ENCODE measurements around the gene KIF1A. TPM values are rescaled to one million over a fixed set of nuclear protein-coding genes. Genes with fewer than 3 reads are reported as not detected.

Gene KIF1A
- total RNA-seq, 1 experiment from 2014 or later = not detected

DNA sequence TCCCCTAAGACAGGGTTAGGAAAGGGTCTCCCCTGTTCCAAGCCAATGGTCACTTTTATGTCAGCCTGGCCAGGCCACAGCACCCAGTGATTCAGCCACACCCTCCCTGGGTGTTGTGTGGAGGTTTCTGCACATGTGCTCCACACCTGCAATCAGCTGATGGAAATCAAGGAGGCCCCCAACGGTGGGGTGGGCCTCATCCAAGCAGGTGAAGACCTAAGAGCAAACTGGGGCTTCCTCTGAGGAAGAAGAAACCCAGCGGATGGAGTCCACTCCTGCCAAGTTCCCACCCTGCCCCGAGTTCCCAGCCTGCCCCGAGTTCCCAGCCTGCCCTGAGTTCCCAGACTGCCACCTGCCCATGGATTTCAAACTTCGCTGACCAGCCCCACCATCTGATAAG lies 55.4 kb downstream of the KIF1A start:
- intact Hi-C loops (cut with micrococcal nuclease; ENCODE audit: unreplicated experiment) = no loop called here
- BruUV-seq (replicated peaks) = no TSS peak
- TF ChIP-seq, protein P1, sequence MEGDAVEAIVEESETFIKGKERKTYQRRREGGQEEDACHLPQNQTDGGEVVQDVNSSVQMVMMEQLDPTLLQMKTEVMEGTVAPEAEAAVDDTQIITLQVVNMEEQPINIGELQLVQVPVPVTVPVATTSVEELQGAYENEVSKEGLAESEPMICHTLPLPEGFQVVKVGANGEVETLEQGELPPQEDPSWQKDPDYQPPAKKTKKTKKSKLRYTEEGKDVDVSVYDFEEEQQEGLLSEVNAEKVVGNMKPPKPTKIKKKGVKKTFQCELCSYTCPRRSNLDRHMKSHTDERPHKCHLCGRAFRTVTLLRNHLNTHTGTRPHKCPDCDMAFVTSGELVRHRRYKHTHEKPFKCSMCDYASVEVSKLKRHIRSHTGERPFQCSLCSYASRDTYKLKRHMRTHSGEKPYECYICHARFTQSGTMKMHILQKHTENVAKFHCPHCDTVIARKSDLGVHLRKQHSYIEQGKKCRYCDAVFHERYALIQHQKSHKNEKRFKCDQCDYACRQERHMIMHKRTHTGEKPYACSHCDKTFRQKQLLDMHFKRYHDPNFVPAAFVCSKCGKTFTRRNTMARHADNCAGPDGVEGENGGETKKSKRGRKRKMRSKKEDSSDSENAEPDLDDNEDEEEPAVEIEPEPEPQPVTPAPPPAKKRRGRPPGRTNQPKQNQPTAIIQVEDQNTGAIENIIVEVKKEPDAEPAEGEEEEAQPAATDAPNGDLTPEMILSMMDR (conservative IDR thresholded peaks at IDR 0.05) = no peak
- no peak for TF ChIP-seq EZH2 (IDR thresholded peaks at IDR 0.05; ENCODE audit: low read depth)
- Histone ChIP-seq H3K9me2 (ENCODE audit: insufficient read depth) (no peaks in the 10 kb centered on the region), H3K27me3 (ENCODE audit: insufficient read depth, low read depth) (peaks cover 94% of the 10 kb centered on the region), H3K36me3 (ENCODE audit: low read depth) (no peaks in the 10 kb centered on the region), H3K27ac (no peak overlapping the region), H3K4me3 (no peak overlapping the region), H2AFZ (no peak overlapping the region), H3K4me1 (replicated peaks; ENCODE audit: insufficient read depth) (no peaks in the 10 kb centered on the region), H3K9me3 (ENCODE audit: insufficient read depth, low read depth) (no peaks in the 10 kb centered on the region), H3K79me2 (ENCODE audit: low read depth) (no peaks in the 10 kb centered on the region), H4K20me1 (ENCODE audit: insufficient read depth) (no peaks in the 10 kb centered on the region; the same call in 1 of the 2 replicates), H3F3A (ENCODE audit: insufficient read depth, low read depth) (no peaks in the 10 kb centered on the region), H3K4me2 (no peak overlapping the region)
- CTCF ChIA-PET = no interaction called here
- POLR2A ChIA-PET (ENCODE audit: unreplicated experiment) = no interaction called here
- DNase-seq = no peak

DNA sequence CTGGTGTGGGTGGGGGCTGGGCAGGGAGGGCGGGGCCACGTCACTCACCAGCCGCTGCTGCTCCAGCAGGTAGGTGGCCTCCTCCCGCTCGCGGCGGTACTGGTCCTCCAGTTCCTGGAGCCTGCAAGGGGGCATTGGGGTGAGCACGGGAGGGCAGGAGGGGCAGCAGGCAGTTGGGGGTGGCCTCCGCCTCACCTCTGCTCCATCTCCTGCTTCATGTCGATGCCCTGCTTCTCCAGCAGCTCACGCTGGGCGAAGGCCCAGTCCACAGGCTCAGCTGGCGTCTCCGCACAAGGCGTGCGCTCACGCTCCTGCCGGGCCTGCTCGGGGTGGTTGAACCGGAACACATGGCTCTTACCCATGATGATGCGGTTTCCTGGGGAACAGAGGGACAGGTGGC lies 57.0 kb downstream of the KIF1A start:
- no peak overlapping the region for H3K4me2 ChIP-seq
- CTCF ChIA-PET = no interaction called here
- no peak overlapping the region for H3K27ac ChIP-seq
- H3K9me3 ChIP-seq (ENCODE audit: insufficient read depth, low read depth) = no peaks in the 10 kb centered on the region
- H3K4me1 ChIP-seq (replicated peaks; ENCODE audit: insufficient read depth) = no peaks in the 10 kb centered on the region
- H2AFZ ChIP-seq = no peak overlapping the region
- no peaks in the 10 kb centered on the region for H3K79me2 ChIP-seq (ENCODE audit: low read depth)
- intact Hi-C loops (cut with micrococcal nuclease; ENCODE audit: unreplicated experiment) = no loop called here
- peaks cover 77% of the 10 kb centered on the region for H3K27me3 ChIP-seq (ENCODE audit: insufficient read depth, low read depth)
- H3F3A ChIP-seq (ENCODE audit: insufficient read depth, low read depth) = no peaks in the 10 kb centered on the region
- no peak for TF ChIP-seq EZH2 (IDR thresholded peaks at IDR 0.05; ENCODE audit: low read depth)
- TF ChIP-seq, protein P1 (conservative IDR thresholded peaks at IDR 0.05) = no peak
- H3K36me3 ChIP-seq (ENCODE audit: low read depth) = no peaks in the 10 kb centered on the region
- H4K20me1 ChIP-seq (ENCODE audit: insufficient read depth) = no peaks in the 10 kb centered on the region; the same call in 1 of the 2 replicates
- no peak for DNase-seq
- H3K9me2 ChIP-seq (ENCODE audit: insufficient read depth) = no peaks in the 10 kb centered on the region
- POLR2A ChIA-PET (ENCODE audit: unreplicated experiment) = no interaction called here
- no TSS peak for BruUV-seq (replicated peaks)
- H3K4me3 ChIP-seq = no peak overlapping the region

DNA sequence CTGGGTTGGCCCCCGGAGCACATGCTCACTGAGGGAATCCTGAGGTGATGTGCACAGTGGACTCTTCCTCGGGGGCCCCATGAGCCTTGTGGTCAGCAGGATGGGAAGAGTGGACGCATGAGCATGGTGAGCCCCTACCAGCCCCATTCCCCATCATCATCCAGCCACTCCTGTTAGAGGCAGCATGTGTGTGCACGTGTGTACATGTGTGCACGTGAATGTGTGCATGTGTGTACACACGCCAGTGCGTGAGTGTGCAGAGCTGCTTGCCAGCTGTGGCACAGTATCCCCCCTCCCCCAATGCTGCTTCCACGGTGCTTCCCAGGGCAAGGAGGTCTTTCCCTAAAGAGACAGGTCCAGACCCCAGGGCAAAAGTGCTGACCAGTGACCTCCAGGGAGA lies 57.8 kb downstream of the KIF1A start:
- ChIA-PET CTCF (no interaction called here), POLR2A (ENCODE audit: unreplicated experiment) (no interaction called here)
- Histone ChIP-seq H3K4me3 (no peak overlapping the region), H3K9me3 (ENCODE audit: insufficient read depth, low read depth) (no peaks in the 10 kb centered on the region), H3K4me1 (replicated peaks; ENCODE audit: insufficient read depth) (no peaks in the 10 kb centered on the region), H3K36me3 (ENCODE audit: low read depth) (no peaks in the 10 kb centered on the region), H3K27me3 (ENCODE audit: insufficient read depth, low read depth) (peaks cover 70% of the 10 kb centered on the region), H3F3A (ENCODE audit: insufficient read depth, low read depth) (no peaks in the 10 kb centered on the region), H3K79me2 (ENCODE audit: low read depth) (no peaks in the 10 kb centered on the region), H4K20me1 (ENCODE audit: insufficient read depth) (no peaks in the 10 kb centered on the region; the same call in 1 of the 2 replicates), H3K9me2 (ENCODE audit: insufficient read depth) (no peaks in the 10 kb centered on the region), H3K27ac (no peak overlapping the region), H3K4me2 (no peak overlapping the region), H2AFZ (no peak overlapping the region)
- BruUV-seq (replicated peaks) = no TSS peak
- no peak for TF ChIP-seq EZH2 (IDR thresholded peaks at IDR 0.05; ENCODE audit: low read depth)
- TF ChIP-seq, protein P1 (conservative IDR thresholded peaks at IDR 0.05) = no peak
- intact Hi-C loops (cut with micrococcal nuclease; ENCODE audit: unreplicated experiment) = no loop called here
- DNase-seq = no peak
